ENCODE results near the gene AKAP10. TPM values are rescaled to one million over a fixed set of nuclear protein-coding genes. Genes with fewer than 3 reads are reported as not detected.

AKAP10 gene
- total RNA-seq, 4 donors from 2014 or later = 18.7 to 36.8 (median 25.3) TPM

DNA sequence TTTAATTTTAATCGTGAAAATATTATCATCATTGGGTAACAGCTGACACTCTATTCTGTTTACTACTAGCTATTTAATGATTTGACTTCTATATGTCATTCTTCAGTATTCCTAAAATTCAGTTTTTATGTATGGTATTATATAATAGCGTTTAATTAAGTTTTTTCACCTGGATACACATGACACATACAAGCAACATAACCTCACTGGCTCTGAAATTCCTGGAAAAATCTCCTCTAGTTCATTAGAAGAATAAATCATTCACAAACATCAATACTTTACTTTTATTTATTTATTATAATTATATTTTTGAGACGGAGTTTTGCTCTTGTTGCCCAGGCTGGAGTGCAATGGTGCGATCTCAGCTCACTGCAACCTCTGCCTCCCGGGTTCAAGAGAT, 44.0 kb downstream of the AKAP10 start:
- in situ Hi-C loops (cut with MboI; ENCODE audit: low pct_ligation_motif_present in 1 of 4, low pct_unique_long_range_greater_than_20kb in 1 of 4, low sequenced_read_pairs in 3 of 4) = no loop called here
- DNase-seq = no peak
- no peak overlapping the region for H3K4me3 ChIP-seq
- intact Hi-C loops (cut with DNase I; ENCODE audit: low total_unique reads) = no loop called here
- WGBS, 2 donors (ENCODE audit: low coverage in 1 of 2) = 95 to 97% methylated on average over 5 of the region's 5 CpGs
- peaks cover 0 to 54% (median 22%) of the 10 kb centered on the region in 4 donors for H3K36me3 ChIP-seq
- H3K27me3 ChIP-seq = no peaks in the 10 kb centered on the region
- no peaks in the 10 kb centered on the region for H3K9me3 ChIP-seq
- no peak for TF ChIP-seq POLR2A (IDR thresholded peaks at IDR 0.05)
- TF ChIP-seq CTCF (IDR thresholded peaks at IDR 0.05) = no peak
- no peak for TF ChIP-seq EP300 (IDR thresholded peaks at IDR 0.05; ENCODE audit: low read depth)
- TF ChIP-seq POLR2AphosphoS5 (IDR thresholded peaks at IDR 0.05) = no peak
- H3K4me1 ChIP-seq = no peaks in the 10 kb centered on the region
- no peak overlapping the region for H3K27ac ChIP-seq

GRCh38 chr17:19933221-19933620, 44.4 kb downstream of the AKAP10 start:
- 93 to 99% methylated on average over 5 of the region's 5 CpGs for WGBS, 2 donors (ENCODE audit: low coverage in 1 of 2)
- no peaks in the 10 kb centered on the region for H3K9me3 ChIP-seq
- in situ Hi-C loops (cut with MboI; ENCODE audit: low pct_ligation_motif_present in 1 of 4, low pct_unique_long_range_greater_than_20kb in 1 of 4, low sequenced_read_pairs in 3 of 4) (no loop called here), intact Hi-C loops (cut with DNase I; ENCODE audit: low total_unique reads) (no loop called here)
- no peak for DNase-seq
- H3K36me3 ChIP-seq = peaks cover 0 to 53% (median 21%) of the 10 kb centered on the region in 4 donors
- no peak for TF ChIP-seq EP300 (IDR thresholded peaks at IDR 0.05; ENCODE audit: low read depth)
- no peak for TF ChIP-seq POLR2A (IDR thresholded peaks at IDR 0.05)
- no peak for TF ChIP-seq POLR2AphosphoS5 (IDR thresholded peaks at IDR 0.05)
- no peak overlapping the region for H3K4me3 ChIP-seq
- H3K27me3 ChIP-seq = no peaks in the 10 kb centered on the region
- no peaks in the 10 kb centered on the region for H3K4me1 ChIP-seq
- no peak overlapping the region for H3K27ac ChIP-seq

DNA sequence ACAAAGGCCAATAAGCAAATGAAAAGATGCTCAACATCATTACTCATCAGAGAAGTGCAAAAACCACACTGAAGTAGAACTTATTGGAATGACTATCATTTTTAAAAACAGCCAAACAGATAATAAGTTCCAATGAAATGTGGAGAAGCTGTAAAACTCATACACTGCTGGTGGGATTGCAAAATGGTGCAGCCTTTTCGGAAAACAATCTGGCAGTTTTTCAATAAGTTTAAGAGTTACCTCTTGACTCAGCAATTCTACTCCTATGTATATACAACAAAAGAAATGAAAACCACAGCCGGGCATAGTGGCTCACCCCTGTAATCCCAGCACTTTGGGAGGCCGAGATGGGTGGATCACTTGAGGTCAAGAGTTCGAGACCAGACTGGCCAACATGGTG, 49.3 kb downstream of the AKAP10 start:
- Histone ChIP-seq H3K36me3 (peaks cover 0 to 59% (median 21%) of the 10 kb centered on the region in 4 donors), H3K27ac (no peak overlapping the region), H3K4me1 (no peaks in the 10 kb centered on the region), H3K4me3 (no peak overlapping the region), H3K9me3 (no peaks in the 10 kb centered on the region), H3K27me3 (no peaks in the 10 kb centered on the region)
- intact Hi-C loops (cut with DNase I; ENCODE audit: low total_unique reads) = no loop called here
- TF ChIP-seq EP300 (IDR thresholded peaks at IDR 0.05; ENCODE audit: low read depth) = no peak
- no peak for TF ChIP-seq POLR2AphosphoS5 (IDR thresholded peaks at IDR 0.05)
- TF ChIP-seq CTCF (IDR thresholded peaks at IDR 0.05) = no peak
- no peak for TF ChIP-seq POLR2A (IDR thresholded peaks at IDR 0.05)
- no peak for DNase-seq
- 85 to 89% methylated on average over 2 to 4 of the region's 4 CpGs for WGBS, 2 donors (ENCODE audit: low coverage in 1 of 2)
- in situ Hi-C loops (cut with MboI; ENCODE audit: low pct_ligation_motif_present in 1 of 4, low pct_unique_long_range_greater_than_20kb in 1 of 4, low sequenced_read_pairs in 3 of 4) = no loop called here

DNA sequence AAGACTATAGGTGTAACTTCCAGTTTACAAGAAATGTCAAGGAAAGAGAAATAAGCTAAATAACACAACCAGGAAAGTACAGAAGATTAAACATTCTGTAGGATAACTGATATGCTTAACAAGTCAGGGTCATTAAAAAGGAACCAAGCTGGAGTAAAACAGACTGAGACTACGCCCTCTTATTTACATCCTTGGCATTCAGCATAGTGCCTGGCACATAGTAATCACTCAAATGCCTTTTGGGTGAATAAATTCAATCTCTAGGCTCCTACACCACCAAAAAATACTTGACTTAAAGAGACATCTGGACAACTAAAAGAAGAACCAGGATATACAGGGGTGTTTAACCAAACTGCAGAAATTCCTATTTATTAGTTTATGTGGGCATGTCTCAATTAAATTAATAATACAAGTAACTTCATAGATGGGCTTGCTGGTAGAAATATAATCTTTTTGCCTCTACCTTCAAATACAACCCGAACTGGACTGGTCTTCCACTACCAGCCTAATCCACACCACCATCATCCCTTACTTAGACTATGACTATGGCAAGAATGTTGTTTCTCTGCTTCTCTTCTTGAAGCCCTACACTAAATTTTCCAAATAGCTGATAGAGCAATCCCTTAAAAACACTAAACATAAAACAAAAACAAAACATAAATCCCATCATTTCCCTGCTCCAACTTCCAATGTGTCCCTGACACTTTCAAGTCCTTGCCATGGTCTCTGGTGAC, 62.2 kb downstream of the AKAP10 start:
- Histone ChIP-seq H3K36me3 (peaks cover 0 to 59% (median 29%) of the 10 kb centered on the region in 4 donors), H3K4me3 (no peak overlapping the region), H3K27me3 (no peaks in the 10 kb centered on the region), H3K9me3 (no peaks in the 10 kb centered on the region), H3K4me1 (no peaks in the 10 kb centered on the region), H3K27ac (no peak overlapping the region)
- TF ChIP-seq POLR2A (IDR thresholded peaks at IDR 0.05) = no peak
- no peak for TF ChIP-seq CTCF (IDR thresholded peaks at IDR 0.05)
- TF ChIP-seq POLR2AphosphoS5 (IDR thresholded peaks at IDR 0.05) = no peak
- no peak for TF ChIP-seq EP300 (IDR thresholded peaks at IDR 0.05; ENCODE audit: low read depth)
- WGBS, 2 donors (ENCODE audit: low coverage in 1 of 2) = 45 to 81% methylated on average over 1 to 2 of the region's 2 CpGs
- in situ Hi-C loops (cut with MboI; ENCODE audit: low pct_ligation_motif_present in 1 of 4, low pct_unique_long_range_greater_than_20kb in 1 of 4, low sequenced_read_pairs in 3 of 4) = no loop called here
- intact Hi-C loops (cut with DNase I; ENCODE audit: low total_unique reads) = no loop called here
- no peak for DNase-seq
